Activated naive CD4-positive, alpha-beta T cell treated with anti-CD3 and anti-CD28 coated beads, Interleukin-2, amount 10 ng/mL, durations not matched to agents 7 days and 5 days (primary cell): ENCODE data around the gene NRG3.

Source experiments
- CTCF ChIA-PET: fragments of 350-600 bp; sonication (Branson Sonifier 250); formaldehyde crosslinking; loops from one replicate; lab custom pipeline; 2021; ENCODE audit warnings: antibody characterized with exemption; lab: Charles Lee
- DNase-seq: peaks from one replicate; pipeline ENCODE4 v3.0.0-alpha.2; 2020
- H3K27ac Mint-ChIP-seq: one replicate; pipeline ENCODE4 v1.8.0; 2021; ENCODE audit warnings: mild to moderate bottlenecking, moderate library complexity, mixed read lengths
- H3K27me3 Mint-ChIP-seq: one replicate; pipeline ENCODE4 v1.8.0; 2021; ENCODE audit warnings: mild to moderate bottlenecking, mixed read lengths
- H3K36me3 Mint-ChIP-seq: one replicate; pipeline ENCODE4 v1.8.0; 2021; ENCODE audit warnings: mixed read lengths
- H3K4me1 Mint-ChIP-seq: one replicate; pipeline ENCODE4 v1.8.0; 2021; ENCODE audit warnings: mixed read lengths
- H3K4me3 Mint-ChIP-seq: one replicate; pipeline ENCODE4 v1.8.0; 2021; ENCODE audit warnings: mild to moderate bottlenecking, moderate library complexity, mixed read lengths
- H3K9me3 Mint-ChIP-seq: one replicate; pipeline ENCODE4 v1.8.0; 2021; ENCODE audit warnings: mixed read lengths

The NRG3 gene

GRCh38 chr10:82251222-82251906, 376.4 kb downstream of the NRG3 start:
- no peaks in the 10 kb centered on the region for H3K36me3 Mint-ChIP-seq
- H3K27me3 Mint-ChIP-seq, result no peaks in the 10 kb centered on the region
- no peak overlapping the region for H3K27ac Mint-ChIP-seq
- no peak for DNase-seq
- CTCF ChIA-PET, result interaction anchor here (0.6 kb wide), 1 partner anchor 40 kb away, joined by 3 read pairs; no protein-coding TSS in a partner anchor
- peaks cover 7% of the 10 kb centered on the region for H3K9me3 Mint-ChIP-seq
- no peak overlapping the region for H3K4me3 Mint-ChIP-seq
- no peaks in the 10 kb centered on the region for H3K4me1 Mint-ChIP-seq

GRCh38 chr10:82252081-82252480, 377.1 kb downstream of the NRG3 start:
- H3K9me3 Mint-ChIP-seq, result peaks cover 5% of the 10 kb centered on the region
- no peak overlapping the region for H3K27ac Mint-ChIP-seq
- no peaks in the 10 kb centered on the region for H3K4me1 Mint-ChIP-seq
- H3K27me3 Mint-ChIP-seq, result no peaks in the 10 kb centered on the region
- no peak overlapping the region for H3K4me3 Mint-ChIP-seq
- CTCF ChIA-PET, result no interaction called here
- DNase-seq, result no peak
- H3K36me3 Mint-ChIP-seq, result no peaks in the 10 kb centered on the region

GRCh38 chr10:82254237-82254636, 379.2 kb downstream of the NRG3 start:
- Mint-ChIP-seq H3K27ac (no peak overlapping the region), H3K27me3 (no peaks in the 10 kb centered on the region), H3K4me3 (no peak overlapping the region), H3K9me3 (peaks cover 4% of the 10 kb centered on the region), H3K36me3 (no peaks in the 10 kb centered on the region), H3K4me1 (no peaks in the 10 kb centered on the region)
- no peak for DNase-seq
- CTCF ChIA-PET, result no interaction called here

- Mint-ChIP-seq H3K9me3 (peaks cover 2% of the 10 kb centered on the region), H3K4me1 (no peaks in the 10 kb centered on the region), H3K27ac (peak overlapping the region; percentile 68), H3K36me3 (no peaks in the 10 kb centered on the region), H3K4me3 (no peak overlapping the region), H3K27me3 (no peaks in the 10 kb centered on the region)
- CTCF ChIA-PET, result no interaction called here
- no peak for DNase-seq
Measured at GRCh38 chr10:82256275-82256674, 381.3 kb downstream of the NRG3 start.

GRCh38 chr10:82266438-82266837, 391.4 kb downstream of the NRG3 start:
- Mint-ChIP-seq H3K4me1 (no peaks in the 10 kb centered on the region), H3K27me3 (no peaks in the 10 kb centered on the region), H3K36me3 (no peaks in the 10 kb centered on the region), H3K4me3 (no peak overlapping the region), H3K9me3 (peaks cover 8% of the 10 kb centered on the region), H3K27ac (no peak overlapping the region)
- no peak for DNase-seq
- CTCF ChIA-PET, result no interaction called here

GRCh38 chr10:82267014-82267413, 392.0 kb downstream of the NRG3 start:
- Mint-ChIP-seq H3K27ac (no peak overlapping the region), H3K9me3 (peaks cover 8% of the 10 kb centered on the region), H3K4me3 (no peak overlapping the region), H3K27me3 (no peaks in the 10 kb centered on the region), H3K36me3 (no peaks in the 10 kb centered on the region), H3K4me1 (no peaks in the 10 kb centered on the region)
- no peak for DNase-seq
- CTCF ChIA-PET, result no interaction called here

GRCh38 chr10:82267465-82267864, 392.5 kb downstream of the NRG3 start:
- Mint-ChIP-seq H3K4me3 (no peak overlapping the region), H3K4me1 (no peaks in the 10 kb centered on the region), H3K27me3 (no peaks in the 10 kb centered on the region), H3K9me3 (peaks cover 8% of the 10 kb centered on the region), H3K36me3 (no peaks in the 10 kb centered on the region), H3K27ac (no peak overlapping the region)
- CTCF ChIA-PET, result no interaction called here
- no peak for DNase-seq

GRCh38 chr10:82267960-82268359, 393.0 kb downstream of the NRG3 start:
- Mint-ChIP-seq H3K36me3 (no peaks in the 10 kb centered on the region), H3K9me3 (peaks cover 8% of the 10 kb centered on the region), H3K27ac (no peak overlapping the region), H3K4me3 (no peak overlapping the region), H3K4me1 (no peaks in the 10 kb centered on the region), H3K27me3 (no peaks in the 10 kb centered on the region)
- no peak for DNase-seq
- CTCF ChIA-PET, result no interaction called here

GRCh38 chr10:82277591-82277990, 402.6 kb downstream of the NRG3 start:
- CTCF ChIA-PET, result no interaction called here
- no peak for DNase-seq
- Mint-ChIP-seq H3K4me1 (no peaks in the 10 kb centered on the region), H3K9me3 (peaks cover 2% of the 10 kb centered on the region), H3K36me3 (no peaks in the 10 kb centered on the region), H3K4me3 (no peak overlapping the region), H3K27ac (no peak overlapping the region), H3K27me3 (no peaks in the 10 kb centered on the region)

GRCh38 chr10:82278401-82279182, 403.6 kb downstream of the NRG3 start:
- no peaks in the 10 kb centered on the region for H3K27me3 Mint-ChIP-seq
- no peak overlapping the region for H3K4me3 Mint-ChIP-seq
- CTCF ChIA-PET, result no interaction called here
- no peaks in the 10 kb centered on the region for H3K4me1 Mint-ChIP-seq
- H3K27ac Mint-ChIP-seq, result no peak overlapping the region
- no peaks in the 10 kb centered on the region for H3K36me3 Mint-ChIP-seq
- no peak for DNase-seq
- H3K9me3 Mint-ChIP-seq, result no peaks in the 10 kb centered on the region

GRCh38 chr10:82282782-82283456, 407.9 kb downstream of the NRG3 start:
- DNase-seq, result no peak
- no peak overlapping the region for H3K4me3 Mint-ChIP-seq
- no peak overlapping the region for H3K27ac Mint-ChIP-seq
- no peaks in the 10 kb centered on the region for H3K36me3 Mint-ChIP-seq
- no peaks in the 10 kb centered on the region for H3K4me1 Mint-ChIP-seq
- CTCF ChIA-PET, result no interaction called here
- H3K27me3 Mint-ChIP-seq, result no peaks in the 10 kb centered on the region
- peaks cover 1% of the 10 kb centered on the region for H3K9me3 Mint-ChIP-seq

- Mint-ChIP-seq H3K4me1 (no peaks in the 10 kb centered on the region), H3K27ac (no peak overlapping the region), H3K36me3 (no peaks in the 10 kb centered on the region), H3K4me3 (no peak overlapping the region), H3K27me3 (no peaks in the 10 kb centered on the region), H3K9me3 (peaks cover 5% of the 10 kb centered on the region)
- CTCF ChIA-PET, result no interaction called here
- no peak for DNase-seq
Measured at GRCh38 chr10:82284180-82284579, 409.2 kb downstream of the NRG3 start.

- peaks cover 5% of the 10 kb centered on the region for H3K9me3 Mint-ChIP-seq
- H3K4me1 Mint-ChIP-seq, result no peaks in the 10 kb centered on the region
- CTCF ChIA-PET, result no interaction called here
- H3K27me3 Mint-ChIP-seq, result no peaks in the 10 kb centered on the region
- DNase-seq, result no peak
- H3K27ac Mint-ChIP-seq, result no peak overlapping the region
- H3K36me3 Mint-ChIP-seq, result no peaks in the 10 kb centered on the region
- no peak overlapping the region for H3K4me3 Mint-ChIP-seq
Measured at GRCh38 chr10:82288461-82288881, 413.5 kb downstream of the NRG3 start.

GRCh38 chr10:82289945-82290344, 415.0 kb downstream of the NRG3 start:
- no peaks in the 10 kb centered on the region for H3K4me1 Mint-ChIP-seq
- H3K36me3 Mint-ChIP-seq, result no peaks in the 10 kb centered on the region
- H3K4me3 Mint-ChIP-seq, result no peak overlapping the region
- H3K27me3 Mint-ChIP-seq, result no peaks in the 10 kb centered on the region
- peaks cover 5% of the 10 kb centered on the region for H3K9me3 Mint-ChIP-seq
- DNase-seq, result no peak
- H3K27ac Mint-ChIP-seq, result no peak overlapping the region
- CTCF ChIA-PET, result no interaction called here
